ENCODE measurements around the gene IGFALS.

IGFALS gene

DNA sequence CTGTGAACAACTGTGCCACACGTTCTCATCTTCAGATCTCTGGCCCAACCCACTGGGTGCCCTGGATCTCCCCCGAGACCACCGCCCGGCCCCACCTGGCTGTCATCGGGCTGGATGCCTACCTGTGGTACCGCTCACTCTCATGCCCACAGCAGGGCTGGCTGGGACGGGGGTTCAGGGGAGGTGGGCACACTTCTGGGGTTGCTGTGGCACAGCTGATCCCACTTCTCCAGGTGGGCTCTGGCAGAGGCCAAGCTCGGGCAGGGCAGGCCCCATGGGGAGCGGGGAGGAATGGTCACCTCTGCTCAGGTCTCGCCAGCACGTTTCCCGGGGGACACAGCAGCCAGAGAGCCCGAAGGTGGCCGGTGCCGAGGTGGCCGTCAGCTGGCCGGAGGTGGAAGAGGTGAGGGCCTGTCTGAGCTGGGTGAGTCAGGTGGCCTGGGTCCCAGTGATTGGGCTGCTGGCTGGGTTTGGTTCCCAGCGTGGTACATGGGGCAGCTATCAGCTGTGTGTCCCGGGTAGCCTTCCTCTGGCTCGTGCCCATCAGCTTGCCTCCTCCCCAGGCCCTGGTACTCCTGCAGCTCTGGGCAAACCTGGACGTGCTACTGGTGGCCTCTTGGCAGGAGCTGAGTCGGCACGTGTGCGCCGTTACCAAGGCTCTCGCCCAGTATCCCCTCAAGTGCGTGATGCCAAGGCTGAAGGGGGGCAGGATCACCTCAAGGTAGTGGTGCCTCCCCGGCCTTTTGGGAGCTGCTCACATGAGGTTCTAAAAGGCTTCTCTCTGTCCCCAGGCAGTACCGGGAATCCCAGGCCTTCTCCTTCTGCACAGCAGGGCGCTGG is 18.3 kb downstream of the IGFALS start:
- DNase-seq = no peak

- no peak for DNase-seq
These were observed 19.1 kb downstream of the IGFALS start for GRCh38 chr16:1774448-1774780.

GRCh38 chr16:1773703-1774447 is 19.6 kb downstream of the IGFALS start:
- DNase-seq = no peak

GRCh38 chr16:1772908-1773702 is 20.4 kb downstream of the IGFALS start, which contains the start of gene MRPS34:
MRPS34 (minus strand) TSS chr16:1773134; CDS start chr16:1773119, 15 bp downstream.
- peak; percentile 89 for DNase-seq

- no peak for DNase-seq
These were observed 21.1 kb downstream of the IGFALS start, which contains the start of gene EME2 for GRCh38 chr16:1772362-1772907. EME2 (plus strand) TSS chr16:1772810; CDS start chr16:1773228, 418 bp downstream.

DNA sequence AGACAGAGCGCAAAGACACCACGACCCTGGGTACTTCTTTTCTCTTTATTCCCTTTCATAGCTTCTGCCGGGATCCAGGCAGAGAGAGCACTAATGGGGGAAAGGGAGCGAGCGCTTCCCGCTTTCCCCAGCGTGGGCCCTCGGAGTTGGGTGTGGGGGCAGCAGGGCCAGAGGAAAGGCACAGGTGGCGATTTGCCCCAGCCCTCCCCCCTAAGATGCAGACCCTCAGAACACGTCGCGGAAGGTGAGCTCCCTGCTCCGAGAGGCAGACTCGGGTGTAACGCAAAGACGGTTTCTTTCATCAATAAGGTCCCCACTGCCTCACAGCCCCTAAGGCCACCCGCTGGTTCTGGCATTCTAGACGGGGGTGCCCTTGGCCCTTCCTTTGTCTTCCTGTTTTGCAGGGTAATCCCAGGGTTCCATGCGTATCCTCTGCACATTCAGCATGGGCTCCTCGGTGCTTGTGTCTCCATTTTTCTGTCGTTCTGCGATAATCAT is 21.6 kb downstream of the IGFALS start:
- DNase-seq = no peak

DNA sequence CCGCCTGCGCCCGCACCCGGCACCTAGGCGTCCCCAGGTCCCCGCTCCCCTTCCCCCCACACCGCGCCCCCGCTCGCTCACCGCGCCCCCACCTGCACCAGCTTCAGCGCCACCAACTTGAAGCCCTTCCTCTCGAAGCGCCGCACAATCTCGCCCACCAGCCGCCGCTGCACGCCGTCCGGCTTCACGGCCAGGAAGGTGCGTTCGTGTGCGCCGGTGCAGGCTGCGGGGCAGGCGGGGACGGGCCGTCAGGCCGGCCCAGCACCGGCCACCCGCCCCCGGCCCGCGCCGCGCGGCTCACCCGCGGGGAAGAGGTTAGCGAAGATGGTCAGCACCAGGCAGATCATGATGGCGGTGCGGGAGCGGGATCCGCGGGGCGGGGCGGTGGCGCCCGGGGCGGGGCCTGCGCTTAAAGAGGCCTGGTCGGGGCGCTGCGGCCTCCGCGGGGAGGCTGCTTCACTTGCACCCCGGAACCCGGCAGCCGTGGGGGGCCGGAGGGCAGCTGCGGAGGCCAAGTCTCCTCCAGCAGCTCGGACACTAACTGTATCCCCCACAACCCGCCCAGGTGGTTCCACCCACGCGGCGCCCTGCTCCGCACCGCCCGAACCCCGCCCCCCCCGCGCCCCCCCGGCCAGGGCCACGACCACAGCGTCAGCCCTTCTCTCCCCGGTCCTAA is 22.2 kb downstream of the IGFALS start, which contains the start of gene NME3:
NME3 (minus strand) TSS at position 356 of the 676 bp plus-strand sequence; CDS start at position 347, 9 bp downstream.
- peak; percentile 84 for DNase-seq

- DNase-seq = no peak
These were observed 22.9 kb downstream of the IGFALS start for GRCh38 chr16:1770328-1771187.

GRCh38 chr16:1769402-1770300 is 23.9 kb downstream of the IGFALS start:
- no peak for DNase-seq

DNA sequence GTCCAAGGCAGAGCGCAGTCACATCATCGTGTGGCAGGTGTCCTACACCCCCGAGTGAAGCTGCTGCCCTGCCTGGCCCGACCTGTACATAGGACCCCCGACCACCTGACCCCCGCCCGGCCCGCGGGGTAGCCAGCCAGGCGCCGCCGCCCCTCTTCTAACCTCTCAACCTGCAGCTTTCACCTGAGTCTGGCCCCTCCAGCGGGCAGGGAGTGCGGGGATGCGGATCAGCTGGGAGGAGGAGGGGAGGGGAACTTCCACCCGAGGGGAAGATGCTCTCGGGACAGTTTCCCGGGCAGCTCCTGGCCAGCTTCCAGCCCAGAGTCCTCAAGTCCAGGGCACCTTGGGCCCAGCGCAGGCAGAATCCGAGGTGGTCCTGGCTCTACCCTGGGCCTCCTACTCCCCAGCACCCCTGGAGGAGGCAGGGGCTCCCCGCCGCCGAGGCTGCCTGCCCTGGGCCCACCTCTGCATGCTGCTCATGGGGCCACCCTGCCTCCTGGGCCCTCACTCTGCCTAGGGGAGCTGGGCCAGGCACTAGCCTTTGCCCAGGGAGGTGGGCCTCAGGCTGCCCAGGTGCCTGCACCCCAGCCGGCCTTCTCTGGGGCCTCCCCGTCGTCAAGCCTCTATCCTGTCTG is 24.6 kb downstream of the IGFALS start:
- DNase-seq = no peak

DNA sequence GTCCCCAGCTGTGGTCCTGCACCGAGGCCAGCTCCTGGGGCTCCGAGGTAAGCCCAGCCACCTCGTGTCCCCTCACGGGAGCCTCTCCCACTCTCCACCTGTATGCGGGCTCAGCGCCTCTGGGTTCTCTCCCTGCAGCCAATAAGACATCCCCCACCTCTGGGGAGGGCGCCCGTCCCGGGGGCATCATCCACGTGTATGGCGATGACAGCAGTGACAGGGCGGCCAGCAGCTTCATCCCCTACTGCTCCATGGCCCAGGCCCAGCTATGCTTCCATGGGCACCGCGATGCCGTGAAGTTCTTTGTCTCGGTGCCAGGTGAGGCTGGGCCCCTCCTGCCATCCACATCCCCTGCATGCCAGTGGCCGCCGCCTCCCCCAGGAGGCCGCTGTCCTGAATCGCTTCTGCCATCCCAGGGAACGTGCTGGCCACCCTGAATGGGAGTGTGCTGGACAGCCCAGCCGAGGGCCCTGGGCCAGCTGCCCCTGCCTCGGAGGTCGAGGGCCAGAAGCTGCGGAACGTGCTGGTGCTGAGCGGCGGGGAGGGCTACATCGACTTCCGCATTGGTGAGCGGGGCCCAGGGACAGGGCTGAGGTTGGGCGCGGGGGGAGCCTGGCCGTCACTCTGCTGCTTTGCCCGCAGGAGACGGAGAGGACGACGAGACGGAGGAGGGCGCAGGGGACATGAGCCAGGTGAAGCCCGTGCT is 25.3 kb downstream of the IGFALS start:
- DNase-seq = no peak

DNA sequence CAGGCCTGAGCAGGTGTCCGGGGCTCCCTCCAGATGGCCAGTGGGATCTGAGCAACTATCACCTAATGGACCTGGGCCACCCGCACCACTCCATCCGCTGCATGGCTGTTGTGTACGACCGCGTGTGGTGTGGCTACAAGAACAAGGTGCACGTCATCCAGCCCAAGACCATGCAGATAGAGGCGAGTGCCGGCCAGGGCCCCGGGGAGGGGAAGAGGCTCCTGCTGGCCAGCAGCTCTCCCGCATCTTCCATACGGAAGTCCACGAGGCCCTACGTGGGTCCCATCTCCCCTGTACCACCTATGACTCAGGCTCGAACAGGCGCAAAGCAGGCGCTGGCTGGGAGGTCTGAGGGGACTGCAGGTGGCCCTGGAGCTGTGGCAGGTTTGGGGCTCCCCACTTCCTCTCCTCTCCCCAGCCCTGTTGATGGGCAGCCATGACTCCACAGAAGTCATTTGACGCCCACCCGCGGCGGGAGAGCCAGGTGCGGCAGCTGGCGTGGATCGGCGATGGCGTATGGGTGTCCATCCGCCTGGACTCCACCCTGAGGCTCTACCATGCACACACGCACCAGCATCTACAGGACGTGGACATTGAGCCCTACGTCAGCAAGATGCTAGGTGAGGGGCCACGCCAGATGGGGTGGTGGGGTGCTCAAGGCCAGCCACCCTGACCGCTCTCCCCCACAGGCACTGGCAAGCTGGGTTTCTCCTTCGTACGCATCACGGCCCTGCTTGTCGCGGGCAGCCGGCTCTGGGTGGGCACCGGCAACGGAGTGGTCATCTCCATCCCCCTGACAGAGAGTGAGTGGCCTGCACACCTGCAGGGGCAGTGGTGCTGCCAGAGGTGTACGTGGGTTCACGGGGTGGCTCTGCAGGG is 26.1 kb downstream of the IGFALS start:
- DNase-seq = no peak

DNA sequence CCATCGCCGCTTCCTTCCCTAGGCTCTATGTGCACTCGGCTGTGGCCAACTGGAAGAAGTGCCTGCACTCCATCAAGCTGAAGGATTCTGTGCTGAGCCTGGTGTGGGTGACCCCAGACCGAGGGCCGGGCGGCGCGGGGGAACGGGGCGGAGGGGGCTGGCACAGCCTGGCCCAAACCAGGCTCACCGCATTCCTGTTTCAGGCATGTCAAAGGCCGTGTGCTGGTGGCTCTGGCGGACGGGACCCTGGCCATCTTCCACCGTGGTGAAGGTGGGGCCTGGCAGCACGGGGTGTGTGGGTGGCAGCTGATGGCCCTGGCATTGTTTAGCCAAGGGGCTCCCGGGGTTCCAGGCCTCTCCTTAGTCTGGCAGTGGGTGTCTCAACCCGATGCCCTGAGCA is 26.8 kb downstream of the IGFALS start:
- DNase-seq = no peak

DNA sequence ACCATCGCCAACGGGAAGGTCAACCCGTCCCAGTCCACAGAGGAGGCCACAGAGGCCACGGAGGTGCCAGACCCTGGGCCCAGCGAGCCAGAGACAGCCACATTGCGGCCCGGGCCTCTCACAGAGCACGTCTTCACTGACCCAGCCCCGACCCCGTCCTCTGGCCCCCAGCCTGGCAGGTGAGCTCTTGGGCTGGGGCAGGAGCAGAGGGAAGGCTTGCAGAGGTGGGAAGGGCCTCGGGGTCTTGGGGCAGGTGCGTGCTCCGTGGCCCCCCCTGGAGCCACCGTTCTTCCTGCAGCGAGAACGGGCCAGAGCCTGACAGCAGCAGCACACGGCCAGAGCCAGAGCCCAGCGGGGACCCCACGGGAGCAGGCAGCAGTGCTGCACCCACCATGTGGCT is 27.3 kb downstream of the IGFALS start:
- no peak for DNase-seq

DNA sequence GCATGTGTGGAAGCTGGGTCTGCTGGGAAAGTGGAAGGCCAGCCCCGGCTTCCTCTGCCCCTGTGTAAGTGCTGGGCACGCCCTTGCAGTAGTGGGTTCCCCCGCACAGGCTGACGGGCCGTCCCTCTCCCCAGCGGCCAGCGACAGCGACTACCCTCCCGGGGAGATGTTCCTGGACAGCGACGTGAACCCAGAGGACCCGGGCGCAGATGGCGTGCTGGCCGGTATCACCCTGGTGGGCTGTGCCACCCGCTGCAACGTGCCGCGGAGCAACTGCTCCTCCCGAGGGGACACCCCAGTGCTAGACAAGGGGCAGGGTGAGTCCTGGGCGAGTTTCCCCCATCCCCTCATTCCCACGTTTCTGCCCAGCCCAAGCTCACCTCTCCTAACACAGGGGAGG is 27.7 kb downstream of the IGFALS start:
- no peak for DNase-seq

GRCh38 chr16:1764971-1765370 is 28.5 kb downstream of the IGFALS start:
- DNase-seq = no peak
